Skeletal muscle satellite cell (primary cell): ENCODE results near the gene OBSCN.

Experiments used
- H3K27me3 ChIP-seq: 2 replicates; pipeline ENCODE4 v1.7.0; 2013; ENCODE audit warnings: low read length; ENCODE audit not compliant: control insufficient read depth, insufficient read depth
- H3K36me3 ChIP-seq: 2 replicates; pipeline ENCODE4 v1.7.0; 2013; ENCODE audit warnings: mild to moderate bottlenecking, control low read depth, low read length; ENCODE audit not compliant: insufficient read depth
- H3K4me1 ChIP-seq: 2 replicates; pipeline ENCODE4 v1.7.0; 2013; ENCODE audit warnings: low read length; ENCODE audit not compliant: control insufficient read depth, insufficient read depth
- H3K4me2 ChIP-seq: 2 replicates; pipeline ENCODE4 v1.7.0; 2013; ENCODE audit warnings: mild to moderate bottlenecking, low read length
- H3K4me3 ChIP-seq: 2 replicates; pipeline ENCODE4 v1.7.0; 2013; ENCODE audit warnings: low read length
- H3K9ac ChIP-seq: 2 replicates; pipeline ENCODE4 v1.7.0; 2013; ENCODE audit warnings: mild to moderate bottlenecking, low read depth, low read length, moderate library complexity
- H3K9me3 ChIP-seq: replicated peaks from 2 replicates; pipeline ENCODE4 v1.7.0; 2013; ENCODE audit warnings: mild to moderate bottlenecking, control low read depth, low read length

Gene OBSCN

GRCh38 chr1:228393268-228393701 lies 185.4 kb downstream of the OBSCN start:
- H3K4me2 ChIP-seq, result peak overlapping the region; percentile 9
- H3K9ac ChIP-seq, result no peak overlapping the region
- H3K9me3 ChIP-seq, result no peaks in the 10 kb centered on the region
- peaks cover 43% of the 10 kb centered on the region for H3K36me3 ChIP-seq
- no peak overlapping the region for H3K4me3 ChIP-seq
- H3K27me3 ChIP-seq, result no peaks in the 10 kb centered on the region
- H3K4me1 ChIP-seq, result peaks cover 18% of the 10 kb centered on the region

- Histone ChIP-seq H3K27me3 (no peaks in the 10 kb centered on the region), H3K4me2 (no peak overlapping the region), H3K4me1 (peaks cover 18% of the 10 kb centered on the region), H3K4me3 (no peak overlapping the region), H3K36me3 (peaks cover 50% of the 10 kb centered on the region), H3K9me3 (no peaks in the 10 kb centered on the region), H3K9ac (no peak overlapping the region)
These were observed 186.1 kb downstream of the OBSCN start for GRCh38 chr1:228393811-228394570.

- Histone ChIP-seq H3K4me2 (no peak overlapping the region), H3K27me3 (no peaks in the 10 kb centered on the region), H3K36me3 (peaks cover 52% of the 10 kb centered on the region), H3K4me1 (peaks cover 18% of the 10 kb centered on the region), H3K9ac (no peak overlapping the region), H3K4me3 (no peak overlapping the region), H3K9me3 (no peaks in the 10 kb centered on the region)
These were observed 186.9 kb downstream of the OBSCN start for GRCh38 chr1:228394571-228395394.

GRCh38 chr1:228396770-228397662 lies 189.2 kb downstream of the OBSCN start:
- H3K36me3 ChIP-seq, result peaks cover 63% of the 10 kb centered on the region
- no peak overlapping the region for H3K4me2 ChIP-seq
- H3K4me1 ChIP-seq, result peaks cover 17% of the 10 kb centered on the region
- H3K4me3 ChIP-seq, result no peak overlapping the region
- H3K9me3 ChIP-seq, result no peaks in the 10 kb centered on the region
- H3K9ac ChIP-seq, result no peak overlapping the region
- no peaks in the 10 kb centered on the region for H3K27me3 ChIP-seq

GRCh38 chr1:228397966-228398365 lies 190.1 kb downstream of the OBSCN start:
- Histone ChIP-seq H3K9me3 (no peaks in the 10 kb centered on the region), H3K27me3 (no peaks in the 10 kb centered on the region), H3K4me1 (peaks cover 11% of the 10 kb centered on the region), H3K4me3 (no peak overlapping the region), H3K36me3 (peaks cover 60% of the 10 kb centered on the region), H3K9ac (no peak overlapping the region), H3K4me2 (no peak overlapping the region)

GRCh38 chr1:228398741-228399461 lies 191.1 kb downstream of the OBSCN start:
- Histone ChIP-seq H3K4me1 (peaks cover 3% of the 10 kb centered on the region), H3K27me3 (no peaks in the 10 kb centered on the region), H3K4me2 (no peak overlapping the region), H3K9me3 (no peaks in the 10 kb centered on the region), H3K36me3 (peaks cover 60% of the 10 kb centered on the region), H3K4me3 (no peak overlapping the region), H3K9ac (no peak overlapping the region)

GRCh38 chr1:228399531-228400236 lies 191.8 kb downstream of the OBSCN start:
- H3K36me3 ChIP-seq, result peaks cover 57% of the 10 kb centered on the region
- no peaks in the 10 kb centered on the region for H3K9me3 ChIP-seq
- H3K4me1 ChIP-seq, result peaks cover 8% of the 10 kb centered on the region
- no peaks in the 10 kb centered on the region for H3K27me3 ChIP-seq
- no peak overlapping the region for H3K4me3 ChIP-seq
- H3K9ac ChIP-seq, result no peak overlapping the region
- H3K4me2 ChIP-seq, result no peak overlapping the region

GRCh38 chr1:228400237-228400651 lies 192.4 kb downstream of the OBSCN start:
- H3K9ac ChIP-seq, result no peak overlapping the region

GRCh38 chr1:228400692-228401454 lies 193.0 kb downstream of the OBSCN start:
- Histone ChIP-seq H3K36me3 (peaks cover 48% of the 10 kb centered on the region), H3K9me3 (no peaks in the 10 kb centered on the region), H3K27me3 (no peaks in the 10 kb centered on the region), H3K4me3 (no peak overlapping the region), H3K9ac (no peak overlapping the region), H3K4me1 (peaks cover 13% of the 10 kb centered on the region), H3K4me2 (no peak overlapping the region)

More at GRCh38 chr1:228400237-228400651, 192.4 kb downstream of the OBSCN start:
- Histone ChIP-seq H3K4me1 (peaks cover 13% of the 10 kb centered on the region), H3K4me3 (no peak overlapping the region), H3K27me3 (no peaks in the 10 kb centered on the region), H3K36me3 (peaks cover 53% of the 10 kb centered on the region), H3K4me2 (no peak overlapping the region), H3K9me3 (no peaks in the 10 kb centered on the region)
